Measurements from ENCODE around the gene UGP2. TPM values are rescaled to one million over a fixed set of nuclear protein-coding genes. Genes with fewer than 3 reads are reported as not detected.
"Not testable (repeated sequence)": the region's sequence is repeated elsewhere in the genome, so short reads cannot be mapped to it uniquely, and the experiment has no call there.

The UGP2 gene
- total RNA-seq, 2 experiments from 2014 or later: 56.4 to 59.1 TPM

DNA sequence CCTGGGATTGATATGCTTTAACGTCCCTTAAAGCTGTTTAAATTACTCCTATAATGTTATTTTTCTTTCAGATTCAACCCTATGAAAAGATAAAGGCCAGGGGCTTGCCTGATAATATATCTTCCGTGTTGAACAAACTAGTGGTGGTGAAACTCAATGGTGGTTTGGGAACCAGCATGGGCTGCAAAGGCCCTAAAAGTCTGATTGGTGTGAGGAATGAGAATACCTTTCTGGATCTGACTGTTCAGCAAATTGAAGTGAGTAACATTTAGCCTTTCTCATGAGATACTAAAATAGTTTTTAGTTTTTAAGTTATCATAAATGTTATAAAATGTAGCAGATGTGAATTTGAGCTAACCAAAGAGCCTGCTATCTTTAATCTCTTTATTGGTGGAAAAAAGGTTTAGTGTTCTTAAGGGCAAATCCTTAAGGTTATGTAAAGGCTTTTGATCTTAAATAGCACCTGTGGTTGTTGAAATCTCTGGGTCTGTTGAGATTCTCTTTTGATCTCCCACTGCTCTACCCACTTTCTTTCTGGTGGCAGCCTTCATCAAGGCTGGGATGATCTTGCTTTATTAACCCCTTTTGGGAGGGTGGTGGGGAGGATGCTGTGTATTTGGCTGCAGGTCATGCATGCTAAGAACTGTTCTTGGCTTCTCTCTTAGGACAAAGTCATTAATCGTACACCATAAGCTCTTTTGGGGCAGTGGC, 40.9 kb downstream of the UGP2 start:
- ChIA-PET CTCF (interaction anchor here (0.5 to 0.6 kb wide), 2 partner anchors 21 to 173 kb away, joined by 3 to 4 read pairs; no protein-coding TSS in a partner anchor), POLR2A (no interaction called here)

DNA sequence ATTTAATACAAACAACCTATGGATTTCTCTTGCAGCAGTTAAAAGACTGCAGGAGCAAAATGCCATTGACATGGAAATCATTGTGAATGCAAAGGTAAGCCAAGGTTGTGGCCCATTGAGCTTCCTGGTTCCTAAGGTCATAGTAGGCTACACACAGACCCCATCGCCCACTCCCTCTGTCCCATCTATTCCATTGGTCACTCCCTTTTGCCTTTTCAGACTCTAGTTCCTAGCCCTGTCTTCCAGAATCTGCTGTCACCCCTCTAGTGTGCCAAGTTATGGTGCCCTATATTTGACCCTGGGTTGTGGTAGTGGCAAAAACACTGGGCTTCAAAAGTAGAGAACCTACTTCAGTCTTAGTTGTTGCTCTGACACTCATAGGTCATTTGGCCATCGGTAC, 44.7 kb downstream of the UGP2 start:
- ChIA-PET CTCF (no interaction called here), POLR2A (no interaction called here)

DNA sequence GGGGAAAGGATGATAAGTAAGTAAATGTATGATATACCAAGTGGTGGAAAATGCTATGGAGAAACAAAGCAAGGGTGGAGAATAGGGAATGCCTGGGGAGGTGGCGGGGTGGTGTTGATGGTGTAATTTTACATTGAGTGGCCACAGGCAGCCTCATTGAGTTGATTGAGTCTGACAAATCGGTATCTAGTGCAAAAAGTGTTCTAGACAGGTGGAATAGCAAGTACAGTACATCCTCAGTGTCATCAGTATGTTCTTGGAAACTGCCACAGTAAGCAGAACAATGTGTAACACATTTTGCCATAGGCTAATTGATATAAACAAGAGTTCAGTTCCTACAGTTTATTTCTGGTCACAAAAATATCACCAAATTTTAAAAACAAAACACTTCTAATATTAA, 46.4 kb downstream of the UGP2 start:
- POLR2A ChIA-PET: no interaction called here
- CTCF ChIA-PET: no interaction called here

DNA sequence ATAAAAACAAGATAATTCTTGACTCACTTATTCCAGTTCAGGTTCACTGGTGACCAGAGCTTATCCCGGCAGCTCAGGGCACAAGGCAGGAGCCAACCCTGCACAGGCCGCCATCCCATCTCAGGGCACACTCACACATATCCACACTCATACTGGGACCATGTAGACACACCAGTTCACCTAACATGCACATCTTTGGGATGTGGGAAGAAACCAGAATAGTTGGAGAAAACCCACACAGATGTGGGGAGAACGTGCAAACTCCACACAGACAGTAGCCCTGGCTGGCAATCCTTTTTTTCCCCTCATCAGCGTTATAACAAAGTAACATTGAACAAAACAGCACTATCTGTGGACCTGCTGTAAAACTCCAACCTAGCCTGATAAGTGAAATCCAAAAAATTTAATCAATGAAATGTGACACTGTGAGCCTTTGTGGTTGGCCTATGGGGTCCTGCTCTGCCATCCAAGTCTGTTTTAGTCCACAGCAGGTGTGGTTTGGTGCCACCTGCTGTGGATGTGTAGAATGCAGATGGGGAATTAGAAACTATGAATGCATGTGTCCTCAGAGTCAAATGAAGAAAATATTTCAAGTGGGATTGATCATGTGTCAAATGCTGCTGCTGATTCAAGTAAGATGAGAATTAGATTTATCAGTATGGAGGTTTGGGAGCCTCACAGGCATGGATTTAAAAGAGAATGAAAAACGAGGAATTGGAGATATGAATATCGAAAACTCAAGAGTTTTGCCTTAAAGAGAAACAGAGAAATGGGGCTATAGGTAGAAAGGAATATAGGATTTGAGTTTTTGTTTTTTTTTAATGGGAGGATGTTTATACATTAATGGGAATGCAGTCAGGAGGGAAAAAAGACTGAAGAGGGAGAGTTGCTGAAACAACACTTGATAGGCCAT, 47.0 kb downstream of the UGP2 start:
- POLR2A ChIA-PET: no interaction called here
- CTCF ChIA-PET: no interaction called here

DNA sequence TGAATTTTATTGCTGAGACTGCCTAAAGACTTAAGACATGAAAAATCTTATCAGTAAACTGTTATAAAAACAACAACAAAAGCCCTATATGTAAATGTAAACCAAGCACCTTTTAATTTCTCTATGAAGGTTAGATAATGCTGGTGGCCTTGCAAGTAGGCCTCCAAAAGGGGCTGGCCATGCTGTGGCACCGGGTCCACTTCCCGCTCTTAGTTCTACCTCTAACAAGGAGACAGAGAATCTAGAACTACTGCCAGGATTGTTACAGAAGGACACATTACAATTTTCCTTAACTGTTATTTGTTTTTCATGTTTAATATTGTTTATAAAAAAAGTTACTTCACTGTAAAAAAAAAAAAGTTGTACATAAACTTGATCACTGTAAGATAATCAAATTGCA, 49.0 kb downstream of the UGP2 start:
- ChIA-PET CTCF (no interaction called here), POLR2A (no interaction called here)

DNA sequence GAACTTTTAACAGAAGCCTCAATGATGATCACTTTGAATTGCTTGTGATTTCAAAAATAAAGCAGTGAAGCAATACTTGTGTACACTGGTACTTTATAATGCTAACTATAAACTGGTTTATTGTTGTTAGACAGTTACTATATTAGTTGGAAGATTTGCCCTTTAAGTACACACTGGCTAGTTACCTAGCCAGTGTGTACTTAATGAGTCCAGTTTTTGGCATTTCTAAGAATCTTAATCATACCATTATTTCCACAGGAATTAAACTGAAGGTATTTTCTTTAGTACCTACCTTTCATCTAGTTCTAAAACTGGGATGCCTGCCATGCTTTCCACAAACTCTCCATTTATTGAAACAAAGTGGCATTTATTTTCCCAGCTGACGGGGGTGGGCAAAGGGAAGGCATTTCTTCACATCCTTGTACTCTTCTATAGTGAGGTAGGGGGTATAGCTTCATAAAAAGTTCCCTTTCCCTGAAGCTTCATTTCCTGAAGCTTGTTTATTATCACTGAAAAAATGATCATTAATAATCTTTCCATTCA, 49.9 kb downstream of the UGP2 start:
- ChIA-PET POLR2A (interaction anchor here (0.6 kb wide), 1 partner anchor 23 kb away, joined by 3 read pairs; no protein-coding TSS in a partner anchor), CTCF (no interaction called here)

DNA sequence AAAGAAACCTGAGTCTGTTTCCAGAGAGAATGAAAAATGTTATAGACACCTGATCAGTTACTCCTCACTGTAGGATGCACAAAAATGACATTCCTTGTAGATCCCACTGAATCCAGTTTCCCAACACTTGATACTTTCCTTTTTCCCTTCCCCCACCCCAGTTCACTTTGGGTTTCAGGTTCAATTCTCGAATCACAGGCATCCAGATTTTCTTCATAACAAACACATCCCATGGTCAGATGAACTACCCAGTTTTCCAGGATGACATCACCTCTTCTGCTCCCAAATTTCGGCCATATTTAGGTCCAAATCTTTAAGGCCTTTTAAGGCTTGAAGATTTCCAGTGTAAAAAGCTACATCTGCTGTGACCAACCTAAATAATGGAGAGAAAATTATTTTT, 51.5 kb downstream of the UGP2 start:
- ChIA-PET CTCF (no interaction called here), POLR2A (no interaction called here)

DNA sequence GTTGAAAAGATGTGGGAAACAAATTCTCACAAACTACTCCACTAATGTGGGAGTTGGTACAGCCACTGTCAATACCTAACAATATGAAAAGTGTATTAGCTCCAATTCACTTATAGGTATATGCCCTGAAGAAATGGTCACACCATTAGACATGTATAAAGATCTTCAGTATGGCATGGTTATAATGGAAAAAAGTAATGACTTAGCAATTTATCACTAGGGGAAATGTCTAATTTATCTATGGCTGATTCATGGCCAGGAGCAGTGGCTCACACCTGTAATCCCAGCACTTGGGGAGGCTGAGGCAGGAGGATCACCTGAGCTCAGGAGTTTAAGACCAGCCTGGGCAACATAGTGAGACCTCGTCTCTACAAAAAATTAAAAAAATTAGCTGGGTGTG, 52.5 kb downstream of the UGP2 start:
- ChIA-PET POLR2A (no interaction called here), CTCF (no interaction called here)

DNA sequence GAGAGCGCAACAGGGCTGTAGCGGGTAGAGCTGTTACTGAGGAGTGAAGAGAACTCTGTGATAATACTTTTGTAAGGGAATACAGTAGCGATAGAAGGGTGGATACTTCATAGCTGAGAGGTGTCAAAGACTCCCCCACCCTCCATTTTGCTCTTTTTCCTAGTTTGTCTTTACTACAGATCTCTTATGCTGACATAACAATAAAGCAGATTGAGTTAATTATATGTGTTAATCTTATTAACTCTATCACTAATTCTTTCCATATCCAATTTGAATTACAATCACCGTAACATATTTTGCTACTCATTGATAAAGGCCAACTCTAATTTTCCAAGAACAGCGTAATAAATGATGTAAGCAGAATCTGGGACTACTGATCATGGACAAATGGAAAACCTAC, 57.1 kb downstream of the UGP2 start:
- CTCF ChIA-PET: no interaction called here
- POLR2A ChIA-PET: interaction anchor here (0.5 kb wide), 1 partner anchor 151 kb away, joined by 8 read pairs; no protein-coding TSS in a partner anchor

DNA sequence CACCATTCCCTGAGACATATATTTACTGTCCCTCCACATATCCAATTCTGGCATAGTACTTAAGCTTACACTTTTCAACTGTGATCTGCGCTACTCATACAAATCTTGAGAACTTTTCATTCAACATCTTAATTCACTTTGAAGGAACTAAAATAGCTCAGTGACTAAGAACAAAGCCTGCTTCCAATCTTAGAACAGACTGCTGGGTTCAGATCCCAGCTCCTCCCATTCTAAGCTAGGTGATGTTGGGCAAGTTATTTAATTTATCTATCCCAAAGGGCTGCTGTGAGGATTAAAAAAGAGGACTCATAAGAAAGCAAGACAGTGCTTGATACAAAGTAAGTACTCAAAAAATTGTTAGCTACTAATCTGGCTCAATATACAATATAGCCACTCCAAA, 57.9 kb downstream of the UGP2 start:
- ChIA-PET CTCF (no interaction called here), POLR2A (no interaction called here)

DNA sequence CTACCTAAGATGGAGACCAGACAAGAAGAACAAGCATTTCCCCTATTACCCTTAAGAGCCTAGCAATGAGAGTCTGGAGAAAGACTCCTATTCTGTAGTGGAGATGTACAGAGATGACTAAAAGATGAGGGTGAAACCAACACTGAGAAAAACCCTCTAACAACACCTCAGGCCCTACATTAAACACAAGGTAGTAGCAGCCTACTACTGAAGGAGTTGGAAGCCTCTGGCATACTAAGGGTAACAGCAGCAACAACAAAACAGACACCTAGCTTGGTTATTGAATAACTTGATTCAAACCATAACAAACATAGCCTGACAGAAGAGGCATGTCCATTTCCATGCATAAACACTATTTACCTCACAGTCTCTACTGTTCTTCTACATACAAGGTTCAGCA, 60.5 kb downstream of the UGP2 start:
- CTCF ChIA-PET: no interaction called here

DNA sequence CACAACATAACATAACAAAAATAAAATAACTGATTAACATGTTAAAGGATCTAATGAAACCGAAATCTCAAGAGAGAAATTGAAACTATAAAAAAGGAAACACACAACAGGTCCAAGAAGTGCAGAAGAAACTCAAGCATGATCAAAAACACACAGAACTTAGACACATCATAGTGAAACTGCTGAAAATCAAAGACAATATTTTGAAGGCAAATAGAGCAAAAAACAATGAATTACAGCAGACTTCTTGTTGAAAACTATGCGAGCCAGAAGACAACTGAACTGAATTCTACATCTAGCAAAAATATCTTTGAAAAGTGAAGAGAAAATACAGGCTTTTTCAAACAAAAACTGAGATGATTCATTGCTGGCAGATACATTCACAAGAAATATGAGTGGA, 61.3 kb downstream of the UGP2 start:
- POLR2A ChIA-PET: no interaction called here
- CTCF ChIA-PET: no interaction called here

More for the DNA sequence above, 60.5 kb downstream of the UGP2 start:
- POLR2A ChIA-PET: no interaction called here

DNA sequence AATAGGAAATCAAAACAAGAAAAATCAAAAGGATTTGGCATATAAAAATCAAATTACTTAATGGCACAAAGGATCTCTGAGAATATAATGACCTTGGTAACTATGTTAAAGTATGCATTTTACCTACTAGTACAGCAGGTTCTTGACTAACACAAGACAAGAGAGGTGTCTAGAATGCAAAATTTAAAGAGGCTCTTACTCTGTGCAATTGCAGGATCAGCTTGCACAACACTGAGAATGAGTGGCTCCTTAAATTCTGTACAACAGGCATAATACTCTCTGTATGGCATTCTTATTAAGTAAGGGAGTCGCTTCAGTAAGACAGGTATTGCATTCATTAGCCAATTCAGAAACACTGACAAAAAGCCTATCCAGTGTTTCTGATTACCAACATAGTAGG, 72.6 kb downstream of the UGP2 start:
- POLR2A ChIA-PET: interaction anchor here (0.6 kb wide), 2 partner anchors 22 to 87 kb away, joined by 3 to 5 read pairs; no protein-coding TSS in a partner anchor
- CTCF ChIA-PET: no interaction called here

DNA sequence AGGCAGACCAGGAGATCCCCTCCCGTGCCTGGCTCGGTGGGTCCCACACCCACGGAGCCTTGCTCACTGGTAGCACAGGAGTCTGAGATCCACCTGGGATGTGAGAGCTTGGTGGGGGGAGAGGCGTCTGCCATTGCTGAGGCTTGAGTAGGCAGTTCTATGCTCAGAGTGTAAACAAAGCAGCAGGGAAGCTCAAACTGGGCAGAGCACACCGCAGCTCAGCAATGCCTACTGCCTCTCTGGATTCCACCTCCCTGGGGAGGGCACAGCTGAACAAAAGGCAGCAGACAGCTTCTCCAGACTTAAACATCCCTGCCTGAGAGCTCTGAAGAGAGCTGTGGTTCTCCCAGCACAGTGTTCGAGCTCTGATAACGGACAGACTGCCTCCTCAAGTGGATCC, 85.1 kb downstream of the UGP2 start:
- ChIA-PET CTCF (no interaction called here), POLR2A (no interaction called here)

DNA sequence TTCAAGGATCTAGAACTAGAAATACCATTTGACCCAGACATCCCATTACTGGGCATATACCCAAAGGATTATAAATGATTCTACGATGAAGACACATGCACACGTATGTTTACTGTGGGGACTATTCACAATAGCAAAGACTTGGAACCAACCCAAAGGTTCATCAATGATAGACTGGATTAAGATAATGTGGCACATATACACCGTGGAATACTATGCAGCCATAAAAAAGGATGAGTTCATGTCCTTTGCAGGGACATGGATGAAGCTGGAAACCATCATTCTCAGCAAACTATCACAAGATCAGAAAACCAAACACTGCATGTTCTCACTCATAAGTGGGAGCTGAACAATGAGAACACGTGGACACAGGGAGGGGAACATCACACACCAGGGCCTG, 90.4 kb downstream of the UGP2 start:
- CTCF ChIA-PET, POLR2A ChIA-PET: not testable (repeated sequence)

Other genes starting within 250 kb of the UGP2 start
- 10 to 100 TPM; 11.1 to 11.7 TPM for gene VPS54, start 177.5 kb downstream of the UGP2 start, total RNA-seq

Measured in activated CD8-positive, alpha-beta memory T cell treated with anti-CD3 and anti-CD28 coated beads for 36 hours (primary cell).